Kidney (tissue), 14 donors: ENCODE measurements around the gene KRT7. TPM values are rescaled to one million over a fixed set of nuclear protein-coding genes. Genes with fewer than 3 reads are reported as not detected.

Source experiments
- DNase-seq, 5 donors: peaks; one replicate each; pipeline ENCODE4 v3.0.0-alpha.2; 2013 to 2020
- FAIRE-seq: peaks from 2 replicates; lab custom pipeline; 2012; peaks lifted over from hg19 to GRCh38; lab: Jason Lieb, UNC
- H3K27ac ChIP-seq, 2 donors: one replicate each; pipeline ENCODE4 v1.7.0; 2013; ENCODE audit warnings: low read depth in 2 of 2, low read length in 2 of 2, inconsistent platforms in 1 of 2
- H3K27me3 ChIP-seq: one replicate; pipeline ENCODE4 v1.7.1; 2013; ENCODE audit warnings: low read length, inconsistent platforms; ENCODE audit not compliant: control insufficient read depth, insufficient read depth
- H3K36me3 ChIP-seq, 3 donors: one replicate each; pipeline versions ENCODE4 v1.7.0 to v1.7.1; 2013; ENCODE audit warnings: low read length in 3 of 3, control low read depth in 1 of 3, inconsistent platforms in 1 of 3; ENCODE audit not compliant: insufficient read depth in 3 of 3, control insufficient read depth in 2 of 3
- H3K4me1 ChIP-seq, 3 donors: one replicate each; pipeline versions ENCODE4 v1.7.0 to v1.7.1; 2013; ENCODE audit warnings: low read length in 3 of 3, inconsistent platforms in 1 of 3, low read depth in 1 of 3; ENCODE audit not compliant: control insufficient read depth in 2 of 3, insufficient read depth in 2 of 3
- H3K4me3 ChIP-seq, 3 donors: one replicate each; pipeline versions ENCODE4 v1.7.0 to v1.8.1; 2013; ENCODE audit warnings: low read length in 3 of 3, control low read depth in 1 of 3, inconsistent platforms in 1 of 3
- H3K9ac ChIP-seq, 3 donors: one replicate each; pipeline versions ENCODE4 v1.7.0 to v1.7.1; 2013; ENCODE audit warnings: low read length in 3 of 3, control low read depth in 1 of 3, inconsistent platforms in 1 of 3
- H3K9me3 ChIP-seq, 3 donors: one replicate each; pipeline versions ENCODE4 v1.7.0 to v1.7.1; 2013; ENCODE audit warnings: low read length in 3 of 3, control low read depth in 1 of 3, inconsistent platforms in 1 of 3; ENCODE audit not compliant: control insufficient read depth in 2 of 3, insufficient read depth in 1 of 3
- CTCF ChIP-seq: IDR thresholded peaks from 3 replicates; pipeline ENCODE4 v1.5.1; 2012; ENCODE audit warnings: mild to moderate bottlenecking, moderate library complexity, borderline replicate concordance; ENCODE audit not compliant: insufficient read depth; ENCODE audit errors: extremely low read depth
- intact Hi-C: fragments of 100-400 bp; cut with DNase I; formaldehyde crosslinking; loops from one replicate; pipeline ENCODE4 v1.11.1; 2022
- polyA plus RNA-seq: library from polyadenylated mRNA; stranded (reverse); fragments of 350-450 nt; fragmentation: Illumina TruSeq; extraction: RNeasy Lipid Tissue Mini Kit (QIAGEN cat#74804); gene quantifications from one replicate; pipeline ENCODE4 v1.2.3, GENCODE V29; 2014; ENCODE audit warnings: low read depth, low replicate concordance; ENCODE audit not compliant: insufficient read depth
- total RNA-seq: library from RNA; stranded (reverse); fragmentation: NEBNext Ultra II Directional; extraction: Animal tissue kit (Norgen Biotek cat#: 25700); gene quantifications from one replicate; pipeline ENCODE4 v1.2.1, GENCODE V29; 2021
- donor health status: control.
- donor health status: control.
- donor health status: control.
- donor health status: control.
- donor health status: control.
- donor health status: DM: yes; HTN: yes; CAD: no.
- donor health status: Normal renal cell carcinoma (clear cell type).

Gene KRT7
- total and polyA plus RNA-seq, 2 donors from 2014 or later = 173 to 1,490 TPM

GRCh38 chr12:52231305-52232202, 1.5 kb upstream of the KRT7 start:
- TF ChIP-seq CTCF = no peak
- DNase-seq (peak in 2 of 5 donors; percentile 31 to 89), FAIRE-seq (no peak)
- peaks cover 12% of the 10 kb centered on the region for H3K27me3 ChIP-seq
- no peaks in the 10 kb centered on the region for H3K36me3 ChIP-seq
- peak overlapping the region; percentile 63 to 75 for H3K27ac ChIP-seq
- no peak overlapping the region for H3K4me3 ChIP-seq
- peaks cover 0 to 19% (median 5%) of the 10 kb centered on the region in 3 donors for H3K4me1 ChIP-seq
- no peaks in the 10 kb centered on the region for H3K9me3 ChIP-seq
- intact Hi-C loops = no loop called here
- no peak overlapping the region for H3K9ac ChIP-seq

GRCh38 chr12:52232203-52232673, 805 bp upstream of the KRT7 start:
- Histone ChIP-seq H3K4me1 (peaks cover 0 to 19% (median 5%) of the 10 kb centered on the region in 3 donors), H3K9ac (peak overlapping the region in 1 of 3 donors; percentile 22)
- peak in 4 of 5 donors; percentile 44 to 72 (median 49) for DNase-seq

GRCh38 chr12:52233462-52234207, 592 bp downstream of the KRT7 start:
- TF ChIP-seq CTCF = no peak
- H3K27ac ChIP-seq = peak overlapping the region in 1 of 2 donors; percentile 41
- H3K9ac ChIP-seq = no peak overlapping the region
- H3K36me3 ChIP-seq = no peaks in the 10 kb centered on the region
- H3K9me3 ChIP-seq = no peaks in the 10 kb centered on the region
- peaks cover 12% of the 10 kb centered on the region for H3K27me3 ChIP-seq
- DNase-seq (peak in 2 of 5 donors; percentile 45 to 70), FAIRE-seq (no peak)
- peaks cover 0 to 19% (median 9%) of the 10 kb centered on the region in 3 donors for H3K4me1 ChIP-seq
- H3K4me3 ChIP-seq = peak overlapping the region in 1 of 3 donors; percentile 47
- intact Hi-C loops = no loop called here

More at GRCh38 chr12:52232203-52232673, 805 bp upstream of the KRT7 start:
- Histone ChIP-seq H3K9me3 (no peaks in the 10 kb centered on the region), H3K27me3 (peaks cover 12% of the 10 kb centered on the region), H3K36me3 (no peaks in the 10 kb centered on the region), H3K4me3 (peak overlapping the region in 2 of 3 donors; percentile 14 to 34), H3K27ac (peak overlapping the region; percentile 63 to 75)
- no peak for FAIRE-seq
- intact Hi-C loops = no loop called here
- TF ChIP-seq CTCF = no peak
